Measurements from ENCODE around the gene PIEZO2. TPM values are rescaled to one million over a fixed set of nuclear protein-coding genes. Genes with fewer than 3 reads are reported as not detected.

Gene PIEZO2
- total RNA-seq, 4 donors from 2014 or later = 0.18 to 3.0 (median 0.21) TPM

DNA sequence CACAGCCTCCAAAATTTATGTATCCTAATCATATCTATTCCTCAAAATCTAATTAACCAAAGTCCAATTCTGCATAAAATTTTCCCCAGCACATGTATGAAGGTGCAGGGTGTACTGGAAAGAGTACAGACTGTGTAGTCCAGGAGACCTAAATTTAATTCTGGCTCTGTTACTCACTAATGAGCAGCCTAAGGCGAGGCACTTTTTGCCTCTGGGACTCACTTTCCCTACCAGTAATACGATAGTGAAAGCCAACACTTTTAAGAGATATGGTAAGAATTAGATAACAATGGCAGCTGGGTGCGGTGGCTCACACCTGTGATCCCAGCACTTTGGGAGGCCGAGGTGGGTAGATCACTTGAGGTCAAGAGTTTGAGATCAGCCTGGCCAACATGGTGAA lies 177.7 kb downstream of the PIEZO2 start:
- Histone ChIP-seq H3K4me1 (no peaks in the 10 kb centered on the region), H3K27me3 (no peaks in the 10 kb centered on the region), H3K9me3 (no peaks in the 10 kb centered on the region), H3K4me3 (no peak overlapping the region), H3K27ac (no peak overlapping the region), H3K36me3 (no peaks in the 10 kb centered on the region)
- no peak for TF ChIP-seq CTCF (IDR thresholded peaks at IDR 0.05 in 4 of 5, conservative IDR thresholded peaks at IDR 0.05 in 1 of 5)
- no peak for TF ChIP-seq POLR2A (IDR thresholded peaks at IDR 0.05)
- no peak for DNase-seq
- ATAC-seq = no peak
- in situ Hi-C loops (cut with MboI; ENCODE audit: low sequenced_read_pairs in 4 of 4) = loop anchor here in 1 of 4 donors (10.0 kb wide), 1 partner anchor 57 kb away; no protein-coding TSS in a partner anchor
- intact Hi-C loops (cut with DNase I; ENCODE audit: low total_unique reads) = no loop called here

GRCh38 chr18:10965119-10965518 lies 184.2 kb downstream of the PIEZO2 start:
- Histone ChIP-seq H3K27ac (no peak overlapping the region), H3K4me3 (no peak overlapping the region), H3K9me3 (no peaks in the 10 kb centered on the region), H3K4me1 (no peaks in the 10 kb centered on the region), H3K36me3 (no peaks in the 10 kb centered on the region), H3K27me3 (no peaks in the 10 kb centered on the region)
- no peak for TF ChIP-seq POLR2A (IDR thresholded peaks at IDR 0.05)
- TF ChIP-seq CTCF (IDR thresholded peaks at IDR 0.05 in 4 of 5, conservative IDR thresholded peaks at IDR 0.05 in 1 of 5) = no peak
- DNase-seq = no peak
- in situ Hi-C loops (cut with MboI; ENCODE audit: low sequenced_read_pairs in 4 of 4) (no loop called here), intact Hi-C loops (cut with DNase I; ENCODE audit: low total_unique reads) (no loop called here)
- ATAC-seq = no peak

DNA sequence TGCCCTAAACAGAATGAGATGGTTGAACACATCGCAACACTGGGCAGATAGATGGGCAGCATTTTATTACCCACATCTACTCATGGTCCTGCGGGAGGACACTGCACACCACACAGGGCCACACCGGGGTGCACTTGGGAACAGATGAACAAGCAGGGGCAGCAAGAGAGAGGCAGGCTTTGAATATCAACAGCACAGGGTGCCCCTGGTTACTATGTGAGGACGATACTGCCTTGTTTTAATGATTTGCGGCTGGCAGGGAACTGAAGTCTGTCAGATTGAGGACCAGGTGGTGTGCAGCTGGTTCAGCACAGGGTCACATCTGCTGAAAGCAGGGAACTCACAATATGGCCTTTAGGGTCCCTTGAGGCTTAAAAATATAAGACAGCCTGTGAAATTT lies 195.7 kb downstream of the PIEZO2 start:
- in situ Hi-C loops (cut with MboI; ENCODE audit: low sequenced_read_pairs in 4 of 4) (no loop called here), intact Hi-C loops (cut with DNase I; ENCODE audit: low total_unique reads) (no loop called here)
- Histone ChIP-seq H3K4me1 (no peaks in the 10 kb centered on the region), H3K27me3 (no peaks in the 10 kb centered on the region), H3K4me3 (no peak overlapping the region), H3K9me3 (no peaks in the 10 kb centered on the region), H3K36me3 (no peaks in the 10 kb centered on the region), H3K27ac (no peak overlapping the region)
- no peak for ATAC-seq
- TF ChIP-seq POLR2A (IDR thresholded peaks at IDR 0.05) = no peak
- no peak for TF ChIP-seq CTCF (IDR thresholded peaks at IDR 0.05 in 4 of 5, conservative IDR thresholded peaks at IDR 0.05 in 1 of 5)
- no peak for DNase-seq

- no peaks in the 10 kb centered on the region for H3K9me3 ChIP-seq
- no peaks in the 10 kb centered on the region for H3K27me3 ChIP-seq
- intact Hi-C loops (cut with DNase I; ENCODE audit: low total_unique reads) = no loop called here
- H3K36me3 ChIP-seq = no peaks in the 10 kb centered on the region
- in situ Hi-C loops (cut with MboI; ENCODE audit: low sequenced_read_pairs in 4 of 4) = no loop called here
- no peak overlapping the region for H3K4me3 ChIP-seq
- TF ChIP-seq POLR2A (IDR thresholded peaks at IDR 0.05) = no peak
- no peak for TF ChIP-seq CTCF (IDR thresholded peaks at IDR 0.05 in 4 of 5, conservative IDR thresholded peaks at IDR 0.05 in 1 of 5)
- no peak overlapping the region for H3K27ac ChIP-seq
- no peaks in the 10 kb centered on the region for H3K4me1 ChIP-seq
- no peak for DNase-seq
- no peak for ATAC-seq
These were observed 197.5 kb downstream of the PIEZO2 start for GRCh38 chr18:10951631-10952544.
